Stimulated activated CD8-positive, alpha-beta memory T cell treated with anti-CD3 and anti-CD28 coated beads, Interleukin-15, amount 100 ng/mL, for 48 hours (primary cell): ENCODE measurements around the gene CCDC90B.

Source experiments
- DNase-seq, 2 donors: peaks; one replicate each; pipeline ENCODE4 v3.0.0-alpha.2; 2020; ENCODE audit warnings: low read depth in 2 of 2

The CCDC90B gene

DNA sequence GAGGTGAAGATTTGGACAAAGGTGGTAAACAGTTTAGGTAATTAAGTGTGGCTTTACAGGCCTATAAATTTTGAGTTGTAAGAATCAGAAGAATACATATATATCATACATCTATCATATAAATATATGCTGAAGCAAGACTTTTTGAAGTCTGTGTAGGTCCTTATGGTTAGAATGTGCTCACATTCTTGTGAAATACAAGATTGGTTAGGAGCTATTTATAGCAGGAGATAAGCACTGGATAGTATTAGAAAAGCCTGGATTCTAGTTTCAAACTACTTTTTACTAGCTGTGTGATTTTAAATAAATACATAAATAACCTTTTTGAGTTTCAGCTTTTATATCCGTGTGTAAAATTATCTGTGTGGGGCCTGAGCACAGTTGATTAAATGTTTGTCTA, 50.3 kb downstream of the CCDC90B start:
- no peak for DNase-seq

DNA sequence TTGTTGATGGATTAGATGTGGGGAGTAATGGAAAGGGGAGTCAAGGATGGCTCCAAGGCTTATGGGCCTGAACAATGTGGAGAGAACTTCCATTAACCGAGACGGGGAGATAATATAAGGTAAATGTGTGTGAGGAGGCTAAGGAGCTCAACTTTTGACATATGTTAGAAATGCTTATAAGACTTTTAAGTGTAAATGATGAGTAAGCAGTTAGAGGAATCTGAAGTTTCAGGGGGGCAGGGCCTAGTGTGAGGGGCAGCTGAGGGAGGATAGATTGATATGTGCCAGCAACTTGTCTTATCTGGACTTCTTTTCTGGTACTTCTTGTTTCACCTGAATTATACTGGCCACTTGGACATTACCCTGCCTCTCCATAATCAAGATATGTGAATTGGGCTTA, 62.7 kb downstream of the CCDC90B start:
- DNase-seq: no peak

- no peak for DNase-seq
Measured at GRCh38 chr11:83222499-83222898, 63.7 kb downstream of the CCDC90B start.

GRCh38 chr11:83221694-83222093, 64.5 kb downstream of the CCDC90B start:
- no peak for DNase-seq

DNA sequence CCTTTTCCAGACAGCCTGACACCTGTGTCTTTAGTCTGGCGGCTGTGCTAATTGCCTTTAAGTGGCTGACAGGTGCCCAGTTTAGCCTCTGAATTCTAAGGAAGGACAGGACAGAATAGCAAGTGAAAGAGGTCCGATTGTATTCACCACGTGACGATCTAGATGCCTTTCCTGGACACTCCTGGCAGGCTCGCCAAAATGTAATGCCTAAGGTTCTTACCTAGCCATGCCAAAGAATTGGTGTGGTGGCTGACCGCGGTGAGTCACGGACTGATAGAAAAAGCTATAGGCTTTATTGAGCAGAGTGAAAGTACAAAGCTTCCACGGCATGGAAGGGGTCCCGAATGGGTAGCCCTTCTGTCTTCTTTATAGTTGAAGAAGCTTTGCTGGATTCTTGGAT, 65.9 kb downstream of the CCDC90B start:
- DNase-seq: no peak

DNA sequence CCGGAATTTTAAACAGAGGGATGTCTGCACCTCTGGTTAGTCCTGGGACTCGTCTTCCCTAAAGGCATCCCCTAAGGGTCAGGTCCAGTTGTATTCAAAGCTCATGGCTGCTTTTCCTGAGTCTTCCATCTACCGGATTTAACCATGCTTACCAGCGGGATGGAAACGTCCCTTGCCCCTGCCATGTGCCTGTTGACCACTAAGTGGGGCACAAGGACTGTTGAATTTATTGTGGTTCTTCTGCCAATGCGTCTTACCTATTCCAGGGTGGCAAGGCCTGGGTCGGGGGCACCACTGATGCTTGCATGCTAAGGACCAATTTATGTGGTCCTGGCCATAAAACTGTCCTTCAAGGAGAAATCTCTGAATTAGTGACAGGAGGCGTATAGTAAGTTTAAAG, 67.1 kb downstream of the CCDC90B start:
- DNase-seq: no peak
